Ascending aorta (tissue), 2 donors: ENCODE data around the gene PLCH1. TPM values are rescaled to one million over a fixed set of nuclear protein-coding genes. Genes with fewer than 3 reads are reported as not detected.

Source experiments
- DNase-seq, 2 donors: peaks; one replicate each; pipeline ENCODE4 v3.0.0-alpha.2; 2019; ENCODE audit warnings: low spot score in 2 of 2
- H3K27ac ChIP-seq, 2 donors: fragments of 200-600 bp; sonication (generic); one replicate each; pipeline ENCODE4 v1.5.1; 2016 to 2017; ENCODE audit warnings: mild to moderate bottlenecking in 1 of 2
- H3K27me3 ChIP-seq: fragments of 200-600 bp; sonication (generic); one replicate; pipeline ENCODE4 v1.5.1; 2017
- H3K36me3 ChIP-seq, 2 donors: fragments of 200-600 bp; sonication (generic); one replicate each; pipeline ENCODE4 v1.5.1; 2016
- H3K4me1 ChIP-seq, 2 donors: fragments of 200-600 bp; sonication (generic); one replicate each; pipeline ENCODE4 v1.5.1; 2016 to 2017; ENCODE audit warnings: mild to moderate bottlenecking in 1 of 2
- H3K4me3 ChIP-seq, 2 donors: fragments of 200-600 bp; sonication (generic); one replicate each; pipeline ENCODE4 v1.5.1; 2016 to 2017; ENCODE audit warnings: mild to moderate bottlenecking in 1 of 2
- H3K9me3 ChIP-seq, 2 donors: fragments of 200-600 bp; sonication (generic); one replicate each; pipeline ENCODE4 v1.5.1; 2016
- CTCF ChIP-seq, 3 experiments: fragments of 200-600 bp in 2 of 3; fragments of 450-650 bp in 1 of 3; sonication (generic) in 2 of 3; IDR thresholded peaks; one replicate each; pipeline ENCODE4 v1.5.1; 2016 to 2019; ENCODE audit warnings: antibody characterized with exemption in 3 of 3, mild to moderate bottlenecking in 1 of 3, moderate library complexity in 1 of 3
- intact Hi-C: fragments of 100-400 bp; cut with DNase I; formaldehyde crosslinking; loops from one replicate; pipeline ENCODE4 v1.15.1; 2023
- total RNA-seq: library from RNA; depleted of rRNA; stranded (reverse); fragments of >200 nt; gene quantifications from one replicate; pipeline ENCODE4 v1.1.0, GENCODE V29; 2016

Gene PLCH1
- total RNA-seq, 1 donor from 2014 or later = not detected

- no peak for TF ChIP-seq CTCF (IDR thresholded peaks at IDR 0.05)
- no peaks in the 10 kb centered on the region for H3K9me3 ChIP-seq
- no peaks in the 10 kb centered on the region for H3K27me3 ChIP-seq
- H3K36me3 ChIP-seq = no peaks in the 10 kb centered on the region
- H3K27ac ChIP-seq = no peak overlapping the region
- no peak for DNase-seq
- intact Hi-C loops = no loop called here
- peaks cover 0 to 7% of the 10 kb centered on the region in 2 donors for H3K4me1 ChIP-seq
- H3K4me3 ChIP-seq = no peak overlapping the region
Measured at GRCh38 chr3:155741101-155741500, 3.8 kb downstream of the PLCH1 start.

GRCh38 chr3:155739154-155739553, 5.7 kb downstream of the PLCH1 start:
- H3K9me3 ChIP-seq = no peaks in the 10 kb centered on the region
- DNase-seq = no peak
- H3K4me3 ChIP-seq = no peak overlapping the region
- intact Hi-C loops = no loop called here
- TF ChIP-seq CTCF (IDR thresholded peaks at IDR 0.05) = no peak
- H3K27me3 ChIP-seq = no peaks in the 10 kb centered on the region
- H3K4me1 ChIP-seq = peaks cover 0 to 2% of the 10 kb centered on the region in 2 donors
- no peak overlapping the region for H3K27ac ChIP-seq
- no peaks in the 10 kb centered on the region for H3K36me3 ChIP-seq

DNA sequence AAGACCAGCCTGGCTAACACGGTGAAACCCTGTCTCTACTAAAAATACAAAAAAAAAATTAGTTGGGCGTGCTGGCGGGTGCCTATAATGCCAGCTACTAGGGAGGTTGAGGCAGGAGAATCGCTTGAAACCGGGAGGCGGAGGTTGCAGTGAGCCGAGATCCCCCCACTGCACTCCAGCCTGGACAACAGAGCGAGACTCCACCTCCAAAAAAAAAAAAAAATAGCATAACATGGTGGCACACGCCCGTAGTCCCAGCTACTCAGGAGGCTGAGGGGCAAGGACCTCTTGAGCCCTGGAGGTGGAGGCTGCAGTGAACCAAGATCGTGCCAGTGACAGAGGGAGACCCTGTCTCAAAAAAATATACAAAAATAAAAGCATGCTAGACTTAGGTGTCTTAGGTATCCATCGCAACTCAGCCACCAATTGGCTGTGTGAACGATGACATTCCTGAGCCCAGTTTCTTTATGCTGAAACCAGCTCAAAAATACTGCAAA, 6.2 kb downstream of the PLCH1 start:
- no peak for TF ChIP-seq CTCF (IDR thresholded peaks at IDR 0.05)
- Histone ChIP-seq H3K27me3 (no peaks in the 10 kb centered on the region), H3K27ac (no peak overlapping the region), H3K4me3 (no peak overlapping the region), H3K4me1 (no peaks in the 10 kb centered on the region), H3K36me3 (no peaks in the 10 kb centered on the region), H3K9me3 (no peaks in the 10 kb centered on the region)
- intact Hi-C loops = no loop called here
- no peak for DNase-seq

GRCh38 chr3:155737844-155738460, 6.9 kb downstream of the PLCH1 start:
- H3K4me3 ChIP-seq = no peak overlapping the region
- H3K4me1 ChIP-seq = no peaks in the 10 kb centered on the region
- no peaks in the 10 kb centered on the region for H3K9me3 ChIP-seq
- H3K27me3 ChIP-seq = no peaks in the 10 kb centered on the region
- no peaks in the 10 kb centered on the region for H3K36me3 ChIP-seq
- intact Hi-C loops = no loop called here
- no peak for TF ChIP-seq CTCF (IDR thresholded peaks at IDR 0.05)
- H3K27ac ChIP-seq = no peak overlapping the region
- no peak for DNase-seq

DNA sequence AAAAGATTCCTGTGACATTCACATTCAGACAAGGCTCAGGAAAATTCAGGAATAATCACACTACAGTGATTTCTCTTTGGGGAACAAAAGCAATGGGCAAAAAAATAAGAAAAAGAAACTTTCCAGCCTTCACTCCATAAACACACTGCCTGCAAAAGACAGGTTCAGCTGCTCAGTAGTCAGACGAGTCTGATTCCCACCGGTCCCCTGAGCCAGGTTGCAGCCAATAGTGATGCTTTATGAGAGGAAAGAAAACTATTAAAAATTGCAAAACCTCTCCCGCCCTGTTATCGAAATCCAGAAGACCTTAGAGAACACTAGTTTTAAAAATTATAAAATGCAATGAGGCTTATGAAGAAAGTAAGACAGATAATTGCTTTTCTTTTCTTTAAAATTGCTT, 8.5 kb downstream of the PLCH1 start:
- no peaks in the 10 kb centered on the region for H3K4me1 ChIP-seq
- H3K36me3 ChIP-seq = no peaks in the 10 kb centered on the region
- H3K9me3 ChIP-seq = no peaks in the 10 kb centered on the region
- H3K27me3 ChIP-seq = no peaks in the 10 kb centered on the region
- TF ChIP-seq CTCF (IDR thresholded peaks at IDR 0.05) = no peak
- no peak overlapping the region for H3K27ac ChIP-seq
- DNase-seq = no peak
- intact Hi-C loops = no loop called here
- no peak overlapping the region for H3K4me3 ChIP-seq

- intact Hi-C loops = no loop called here
- no peak overlapping the region for H3K4me3 ChIP-seq
- TF ChIP-seq CTCF (IDR thresholded peaks at IDR 0.05) = no peak
- DNase-seq = no peak
- H3K27ac ChIP-seq = no peak overlapping the region
- H3K9me3 ChIP-seq = no peaks in the 10 kb centered on the region
- H3K27me3 ChIP-seq = no peaks in the 10 kb centered on the region
- H3K36me3 ChIP-seq = no peaks in the 10 kb centered on the region
- no peaks in the 10 kb centered on the region for H3K4me1 ChIP-seq
Measured at GRCh38 chr3:155730843-155731242, 14.0 kb downstream of the PLCH1 start.
